ENCODE results near the gene ATAD2B.

Gene ATAD2B

DNA sequence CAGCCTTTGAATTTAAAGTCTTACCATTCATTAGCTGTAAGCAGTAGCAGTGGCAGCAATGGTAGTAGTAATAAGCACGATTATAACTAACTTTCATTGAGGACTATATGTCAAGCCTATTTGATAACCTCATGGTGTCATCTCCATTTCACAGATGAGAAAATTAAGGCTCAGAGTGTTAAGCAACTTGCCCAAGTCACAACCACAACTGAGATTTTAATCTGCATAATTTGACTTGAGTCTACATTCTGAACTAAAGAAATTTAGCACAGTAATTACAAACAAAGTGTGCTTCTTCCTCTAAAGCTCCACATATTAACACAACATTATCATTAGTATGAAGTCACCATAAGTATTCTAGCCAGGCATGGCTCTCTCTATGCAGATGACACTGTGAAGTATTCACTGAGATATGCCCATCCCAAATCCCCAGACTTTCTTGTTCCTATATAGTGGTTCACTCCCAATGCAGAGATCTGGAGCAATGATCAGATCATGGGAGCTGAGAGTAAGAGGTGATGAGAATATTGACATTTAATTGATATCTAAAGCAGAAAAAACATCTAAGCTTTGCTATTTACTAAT, 120.2 kb downstream of the ATAD2B start:
- Histone ChIP-seq H3K4me1 (ENCODE audit: control insufficient read depth in 1 of 2, insufficient read depth in 2 of 2, low read length in 2 of 2) (peaks cover 3 to 15% of the 10 kb centered on the region in 2 donors), H3K36me3 (ENCODE audit: control insufficient read depth in 1 of 2, insufficient read depth in 2 of 2, low read length in 2 of 2) (peaks cover 6 to 8% of the 10 kb centered on the region in 2 donors), H3K4me3 (ENCODE audit: low read depth in 1 of 2, low read length in 2 of 2) (no peak overlapping the region), H3K27me3 (ENCODE audit: low read depth, low read length) (no peaks in the 10 kb centered on the region), H3K9me3 (ENCODE audit: control insufficient read depth in 1 of 2, low read length in 2 of 2) (no peaks in the 10 kb centered on the region), H3K27ac (ENCODE audit: low read length) (no peak overlapping the region)

DNA sequence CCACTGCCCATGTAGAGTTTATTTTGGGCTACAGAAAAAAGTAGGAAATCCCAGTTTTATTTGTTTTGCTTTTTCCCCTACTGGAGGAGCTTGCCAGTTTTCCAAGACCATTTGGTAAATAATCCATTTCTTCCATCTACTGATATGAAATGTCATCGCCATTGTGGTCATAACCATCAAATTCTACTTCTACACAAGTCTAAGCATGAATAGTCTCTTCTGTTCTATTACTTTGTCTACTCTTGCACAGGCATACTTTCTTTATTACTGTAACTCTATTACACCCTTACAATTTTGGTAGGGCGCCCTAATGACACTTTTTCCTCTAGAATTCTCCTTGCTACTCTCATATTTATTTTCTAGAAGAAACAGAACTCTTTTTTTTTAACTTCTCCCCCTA, 120.7 kb downstream of the ATAD2B start:
- Histone ChIP-seq H3K27me3 (ENCODE audit: low read depth, low read length) (no peaks in the 10 kb centered on the region), H3K4me3 (ENCODE audit: low read depth in 1 of 2, low read length in 2 of 2) (no peak overlapping the region), H3K27ac (ENCODE audit: low read length) (no peak overlapping the region), H3K9me3 (ENCODE audit: control insufficient read depth in 1 of 2, low read length in 2 of 2) (no peaks in the 10 kb centered on the region), H3K36me3 (ENCODE audit: control insufficient read depth in 1 of 2, insufficient read depth in 2 of 2, low read length in 2 of 2) (peaks cover 6 to 8% of the 10 kb centered on the region in 2 donors), H3K4me1 (ENCODE audit: control insufficient read depth in 1 of 2, insufficient read depth in 2 of 2, low read length in 2 of 2) (peaks cover 3 to 15% of the 10 kb centered on the region in 2 donors)

DNA sequence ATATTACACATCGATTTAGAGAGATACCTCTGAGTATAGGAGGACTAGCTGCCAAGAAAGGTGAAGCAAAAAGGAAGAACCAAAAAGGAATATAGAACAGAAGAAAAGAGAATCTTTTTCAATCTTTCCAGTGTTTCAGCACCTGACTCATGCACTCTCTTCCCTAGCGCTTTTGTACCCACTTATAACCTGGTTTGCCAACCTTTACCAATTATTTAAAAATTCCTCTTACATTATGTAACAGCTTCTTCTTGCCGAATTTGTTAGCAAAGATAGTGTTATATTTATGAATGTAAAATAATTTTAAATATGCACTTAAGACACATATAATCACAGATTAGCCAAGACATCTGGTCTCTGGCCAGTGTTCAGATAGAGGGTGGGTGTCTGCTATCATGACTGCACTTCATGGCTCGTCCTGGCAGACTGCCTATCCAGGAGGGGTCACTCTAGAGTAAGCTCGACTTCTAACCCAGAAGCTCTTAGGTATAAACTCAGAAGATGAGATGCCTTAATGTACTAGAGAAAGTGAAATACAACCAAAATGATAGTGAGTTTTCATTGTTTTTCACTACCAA, 122.9 kb downstream of the ATAD2B start:
- Histone ChIP-seq H3K4me3 (ENCODE audit: low read depth in 1 of 2, low read length in 2 of 2) (no peak overlapping the region), H3K27me3 (ENCODE audit: low read depth, low read length) (no peaks in the 10 kb centered on the region), H3K4me1 (ENCODE audit: control insufficient read depth in 1 of 2, insufficient read depth in 2 of 2, low read length in 2 of 2) (peaks cover 3 to 15% of the 10 kb centered on the region in 2 donors), H3K36me3 (ENCODE audit: control insufficient read depth in 1 of 2, insufficient read depth in 2 of 2, low read length in 2 of 2) (peaks cover 0 to 8% of the 10 kb centered on the region in 2 donors), H3K27ac (ENCODE audit: low read length) (no peak overlapping the region), H3K9me3 (ENCODE audit: control insufficient read depth in 1 of 2, low read length in 2 of 2) (no peaks in the 10 kb centered on the region)

DNA sequence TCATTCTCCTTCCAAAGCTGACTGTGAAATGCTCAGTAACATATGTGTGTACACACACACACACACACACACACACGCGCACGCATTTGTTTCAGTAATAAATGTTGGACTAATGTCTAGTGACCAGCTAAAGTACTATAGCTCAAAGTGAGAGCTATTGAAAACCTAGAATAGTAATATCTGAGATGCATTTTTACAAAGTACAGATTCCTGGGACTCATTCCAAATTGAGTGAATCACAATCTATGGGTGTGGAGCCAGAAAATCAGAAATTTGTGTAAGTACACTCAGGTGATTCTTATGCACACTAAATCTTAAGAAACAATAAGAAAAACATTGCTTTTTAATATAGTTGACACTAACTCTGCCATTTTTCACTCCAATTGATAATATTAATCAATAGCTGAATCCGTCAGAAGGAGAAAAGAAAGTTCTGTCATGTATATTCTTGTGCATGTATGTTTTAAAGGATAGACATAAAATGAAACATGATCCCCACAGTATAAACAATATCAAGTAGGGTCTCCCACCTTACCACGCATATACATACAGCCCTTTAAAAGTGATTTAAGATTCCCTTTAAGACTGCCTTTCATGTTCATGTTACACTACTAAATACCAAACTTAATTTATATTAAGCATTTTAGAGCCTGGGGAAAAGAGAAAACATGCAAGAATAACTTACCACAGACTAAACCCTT, 123.5 kb downstream of the ATAD2B start:
- no peaks in the 10 kb centered on the region for H3K9me3 ChIP-seq (ENCODE audit: control insufficient read depth in 1 of 2, low read length in 2 of 2)
- H3K36me3 ChIP-seq (ENCODE audit: control insufficient read depth in 1 of 2, insufficient read depth in 2 of 2, low read length in 2 of 2) = peaks cover 0 to 3% of the 10 kb centered on the region in 2 donors
- H3K27ac ChIP-seq (ENCODE audit: low read length) = no peak overlapping the region
- H3K4me1 ChIP-seq (ENCODE audit: control insufficient read depth in 1 of 2, insufficient read depth in 2 of 2, low read length in 2 of 2) = peaks cover 3 to 15% of the 10 kb centered on the region in 2 donors
- no peak overlapping the region for H3K4me3 ChIP-seq (ENCODE audit: low read depth in 1 of 2, low read length in 2 of 2)
- no peaks in the 10 kb centered on the region for H3K27me3 ChIP-seq (ENCODE audit: low read depth, low read length)

DNA sequence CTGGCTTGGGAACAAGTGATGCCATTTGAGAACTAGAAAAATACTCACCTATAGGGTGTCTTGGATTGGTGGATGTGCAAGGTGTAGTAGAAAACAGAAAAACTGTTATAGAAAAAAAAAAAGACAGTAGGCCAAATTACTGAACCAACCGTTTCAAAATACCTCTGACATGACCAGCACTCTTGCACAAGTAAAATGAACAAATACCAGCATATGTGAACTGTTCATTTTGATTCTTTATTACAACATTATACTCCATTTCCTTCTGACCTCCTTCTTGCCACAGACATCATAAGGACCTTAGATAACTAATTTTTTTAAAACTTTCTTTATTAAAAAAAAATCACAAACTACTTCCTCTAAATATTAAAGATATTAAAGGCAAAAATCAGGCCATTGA, 125.5 kb downstream of the ATAD2B start:
- Histone ChIP-seq H3K4me3 (ENCODE audit: low read depth in 1 of 2, low read length in 2 of 2) (no peak overlapping the region), H3K9me3 (ENCODE audit: control insufficient read depth in 1 of 2, low read length in 2 of 2) (no peaks in the 10 kb centered on the region), H3K4me1 (ENCODE audit: control insufficient read depth in 1 of 2, insufficient read depth in 2 of 2, low read length in 2 of 2) (peaks cover 3 to 15% of the 10 kb centered on the region in 2 donors), H3K36me3 (ENCODE audit: control insufficient read depth in 1 of 2, insufficient read depth in 2 of 2, low read length in 2 of 2) (no peaks in the 10 kb centered on the region), H3K27me3 (ENCODE audit: low read depth, low read length) (no peaks in the 10 kb centered on the region), H3K27ac (ENCODE audit: low read length) (no peak overlapping the region)

DNA sequence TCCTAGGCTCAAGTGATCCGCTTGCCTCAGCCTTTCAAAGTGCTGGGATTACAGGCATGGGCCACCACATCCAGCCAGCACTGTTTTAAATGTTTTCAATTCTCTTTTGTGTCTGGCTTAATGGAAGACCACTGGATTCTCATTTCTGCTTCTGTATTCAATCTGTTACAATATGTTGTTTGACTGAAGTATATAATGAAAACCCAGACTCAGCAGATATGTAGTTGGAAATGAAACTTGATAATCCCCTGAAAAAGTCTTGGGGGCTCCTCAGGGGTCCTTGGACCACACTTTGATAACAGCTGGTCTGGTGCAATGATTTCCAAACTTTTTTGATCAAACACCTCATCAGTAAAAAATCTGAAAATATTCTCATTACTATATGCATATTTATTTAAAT, 132.7 kb downstream of the ATAD2B start:
- no peaks in the 10 kb centered on the region for H3K4me1 ChIP-seq (ENCODE audit: control insufficient read depth in 1 of 2, insufficient read depth in 2 of 2, low read length in 2 of 2)
- H3K36me3 ChIP-seq (ENCODE audit: control insufficient read depth in 1 of 2, insufficient read depth in 2 of 2, low read length in 2 of 2) = no peaks in the 10 kb centered on the region
- H3K27ac ChIP-seq (ENCODE audit: low read length) = no peak overlapping the region
- no peak overlapping the region for H3K4me3 ChIP-seq (ENCODE audit: low read depth in 1 of 2, low read length in 2 of 2)
- no peaks in the 10 kb centered on the region for H3K9me3 ChIP-seq (ENCODE audit: control insufficient read depth in 1 of 2, low read length in 2 of 2)
- H3K27me3 ChIP-seq (ENCODE audit: low read depth, low read length) = no peaks in the 10 kb centered on the region

DNA sequence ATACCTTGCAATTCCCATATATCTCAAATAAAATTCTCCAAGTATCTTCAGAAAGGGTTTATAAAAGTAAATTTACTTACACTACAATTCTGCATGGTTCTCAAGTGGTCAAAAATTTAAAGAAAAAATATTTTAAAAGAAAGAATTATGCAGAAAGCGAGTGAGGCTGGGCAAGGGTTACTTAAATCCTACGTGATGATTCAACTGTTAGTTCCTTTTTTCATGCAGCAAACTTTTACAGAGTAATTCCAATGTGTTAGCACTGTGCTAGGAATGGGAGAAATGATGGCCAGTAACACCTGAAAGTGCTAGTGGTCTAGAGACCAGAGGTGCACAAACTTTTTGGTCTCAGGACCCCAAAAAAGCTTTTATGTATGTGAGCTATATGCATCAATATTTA, 133.4 kb downstream of the ATAD2B start:
- H3K27me3 ChIP-seq (ENCODE audit: low read depth, low read length) = no peaks in the 10 kb centered on the region
- no peaks in the 10 kb centered on the region for H3K9me3 ChIP-seq (ENCODE audit: control insufficient read depth in 1 of 2, low read length in 2 of 2)
- peaks cover 0 to 3% of the 10 kb centered on the region in 2 donors for H3K36me3 ChIP-seq (ENCODE audit: control insufficient read depth in 1 of 2, insufficient read depth in 2 of 2, low read length in 2 of 2)
- no peaks in the 10 kb centered on the region for H3K4me1 ChIP-seq (ENCODE audit: control insufficient read depth in 1 of 2, insufficient read depth in 2 of 2, low read length in 2 of 2)
- H3K27ac ChIP-seq (ENCODE audit: low read length) = no peak overlapping the region
- H3K4me3 ChIP-seq (ENCODE audit: low read depth in 1 of 2, low read length in 2 of 2) = no peak overlapping the region

DNA sequence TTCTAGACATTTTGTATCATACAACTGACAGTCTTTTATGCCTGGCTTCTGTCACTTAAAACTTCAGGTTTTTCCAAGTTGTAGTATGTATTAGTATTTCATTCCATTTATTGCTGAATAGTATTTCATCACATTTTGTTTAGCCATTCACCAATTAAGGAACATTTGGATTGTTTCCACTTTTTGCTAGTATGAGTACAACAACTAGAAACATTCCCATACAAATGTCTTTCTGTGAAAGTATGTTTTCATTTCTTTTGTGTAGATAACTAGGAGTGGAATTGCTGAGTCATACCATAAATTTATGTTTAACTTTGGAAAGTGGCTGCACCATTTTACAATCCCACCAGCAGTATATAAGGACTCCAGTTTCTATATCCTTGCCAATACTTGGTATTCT, 135.9 kb downstream of the ATAD2B start:
- H3K4me1 ChIP-seq (ENCODE audit: control insufficient read depth in 1 of 2, insufficient read depth in 2 of 2, low read length in 2 of 2) = no peaks in the 10 kb centered on the region
- no peaks in the 10 kb centered on the region for H3K27me3 ChIP-seq (ENCODE audit: low read depth, low read length)
- H3K4me3 ChIP-seq (ENCODE audit: low read depth in 1 of 2, low read length in 2 of 2) = no peak overlapping the region
- H3K9me3 ChIP-seq (ENCODE audit: control insufficient read depth in 1 of 2, low read length in 2 of 2) = no peaks in the 10 kb centered on the region
- H3K27ac ChIP-seq (ENCODE audit: low read length) = no peak overlapping the region
- H3K36me3 ChIP-seq (ENCODE audit: control insufficient read depth in 1 of 2, insufficient read depth in 2 of 2, low read length in 2 of 2) = peaks cover 0 to 14% of the 10 kb centered on the region in 2 donors

DNA sequence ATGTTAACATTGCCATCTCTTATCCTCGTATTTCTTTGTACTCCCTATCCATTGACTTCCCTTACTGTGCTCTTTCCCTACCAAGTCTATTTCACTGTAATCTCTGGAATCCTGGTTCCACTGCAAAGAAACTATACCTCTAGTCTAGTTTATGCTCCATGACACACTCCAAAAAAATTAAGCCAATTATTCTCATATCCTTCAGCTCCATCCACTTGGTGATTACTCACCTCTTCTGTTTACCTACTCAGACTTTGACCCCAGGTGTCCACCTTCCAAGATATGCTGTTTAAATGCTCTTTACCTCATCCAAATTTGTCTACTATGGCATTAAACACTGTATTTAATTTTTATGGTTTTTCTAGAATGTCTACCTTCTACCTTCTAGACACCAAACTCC, 137.9 kb downstream of the ATAD2B start:
- no peak overlapping the region for H3K4me3 ChIP-seq (ENCODE audit: low read depth in 1 of 2, low read length in 2 of 2)
- H3K9me3 ChIP-seq (ENCODE audit: control insufficient read depth in 1 of 2, low read length in 2 of 2) = no peaks in the 10 kb centered on the region
- no peaks in the 10 kb centered on the region for H3K4me1 ChIP-seq (ENCODE audit: control insufficient read depth in 1 of 2, insufficient read depth in 2 of 2, low read length in 2 of 2)
- H3K27ac ChIP-seq (ENCODE audit: low read length) = no peak overlapping the region
- peaks cover 0 to 26% of the 10 kb centered on the region in 2 donors for H3K36me3 ChIP-seq (ENCODE audit: control insufficient read depth in 1 of 2, insufficient read depth in 2 of 2, low read length in 2 of 2)
- H3K27me3 ChIP-seq (ENCODE audit: low read depth, low read length) = no peaks in the 10 kb centered on the region

DNA sequence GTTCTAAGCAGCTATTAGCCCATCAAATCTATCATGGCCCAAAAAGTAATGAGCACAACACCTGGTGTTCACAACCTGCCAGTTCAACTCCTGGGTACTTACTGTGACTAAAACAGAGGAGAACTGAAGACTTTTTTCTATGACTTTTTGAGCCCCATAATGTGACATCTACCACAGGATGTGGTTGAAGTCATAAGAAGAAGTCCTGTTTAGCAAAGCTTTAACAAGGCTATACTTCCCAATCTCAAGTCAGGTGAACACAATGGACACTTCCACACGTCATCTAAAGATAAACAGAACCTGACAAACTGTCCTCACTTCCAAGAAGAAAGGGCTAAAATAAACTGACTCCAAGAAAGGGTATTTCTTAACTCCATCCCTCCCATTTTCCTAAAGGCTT, 138.8 kb downstream of the ATAD2B start:
- Histone ChIP-seq H3K4me1 (ENCODE audit: control insufficient read depth in 1 of 2, insufficient read depth in 2 of 2, low read length in 2 of 2) (no peaks in the 10 kb centered on the region), H3K4me3 (ENCODE audit: low read depth in 1 of 2, low read length in 2 of 2) (no peak overlapping the region), H3K27me3 (ENCODE audit: low read depth, low read length) (no peaks in the 10 kb centered on the region), H3K36me3 (ENCODE audit: control insufficient read depth in 1 of 2, insufficient read depth in 2 of 2, low read length in 2 of 2) (peaks cover 0 to 26% of the 10 kb centered on the region in 2 donors), H3K27ac (ENCODE audit: low read length) (no peak overlapping the region), H3K9me3 (ENCODE audit: control insufficient read depth in 1 of 2, low read length in 2 of 2) (no peaks in the 10 kb centered on the region)

DNA sequence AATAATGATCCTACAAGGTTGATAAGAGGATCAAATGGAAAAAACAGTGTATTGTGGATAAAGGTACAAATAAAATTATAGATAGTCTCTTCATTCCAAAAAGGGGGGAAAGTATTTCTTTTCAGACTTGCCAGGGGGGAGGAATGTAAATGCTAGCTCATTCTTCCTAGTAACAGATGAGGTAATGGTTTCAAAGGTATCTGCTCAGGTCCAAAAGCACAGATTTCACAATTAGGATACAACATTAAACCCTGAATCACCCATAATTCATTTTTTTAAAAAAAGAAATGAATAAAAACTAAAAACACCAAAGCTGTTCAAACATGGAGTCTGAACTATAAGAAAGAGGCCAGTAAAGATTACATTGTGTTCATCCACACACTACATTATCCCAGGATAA, 142.0 kb downstream of the ATAD2B start:
- Histone ChIP-seq H3K36me3 (ENCODE audit: control insufficient read depth in 1 of 2, insufficient read depth in 2 of 2, low read length in 2 of 2) (peaks cover 3 to 32% of the 10 kb centered on the region in 2 donors), H3K4me3 (ENCODE audit: low read depth in 1 of 2, low read length in 2 of 2) (no peak overlapping the region), H3K27me3 (ENCODE audit: low read depth, low read length) (no peaks in the 10 kb centered on the region), H3K27ac (ENCODE audit: low read length) (no peak overlapping the region), H3K4me1 (ENCODE audit: control insufficient read depth in 1 of 2, insufficient read depth in 2 of 2, low read length in 2 of 2) (no peaks in the 10 kb centered on the region), H3K9me3 (ENCODE audit: control insufficient read depth in 1 of 2, low read length in 2 of 2) (no peaks in the 10 kb centered on the region)

Measured in muscle layer of duodenum (tissue), 2 donors.